ENCODE results near the gene CREG2. TPM values are rescaled to one million over a fixed set of nuclear protein-coding genes. Genes with fewer than 3 reads are reported as not detected.

Gene CREG2, protein sequence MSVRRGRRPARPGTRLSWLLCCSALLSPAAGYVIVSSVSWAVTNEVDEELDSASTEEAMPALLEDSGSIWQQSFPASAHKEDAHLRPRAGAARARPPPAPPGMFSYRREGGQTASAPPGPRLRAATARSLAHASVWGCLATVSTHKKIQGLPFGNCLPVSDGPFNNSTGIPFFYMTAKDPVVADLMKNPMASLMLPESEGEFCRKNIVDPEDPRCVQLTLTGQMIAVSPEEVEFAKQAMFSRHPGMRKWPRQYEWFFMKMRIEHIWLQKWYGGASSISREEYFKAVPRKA
- under 1 TPM; 0.32 to 0.81 (median 0.46) TPM for polyA plus RNA-seq (ENCODE audit: insufficient read depth in 1 of 5, insufficient read length in 5 of 5, low replicate concordance in 1 of 5)
- long read RNA-seq, donor 1, result 0 reads
- long read RNA-seq, donor 2, result 0 reads
- long read RNA-seq, donor 3, result 0 reads
- long read RNA-seq, donor 4, result 0 reads
- long read RNA-seq, donor 5, partial matches to known transcripts, result 0 of 1 reads
- long read RNA-seq, donor 5, other reads (novel, unspliced or antisense), result 0 of 1 reads
- long read RNA-seq, donor 6, result 0 reads
- long read RNA-seq, donor 7, result 0 reads
- long read RNA-seq, donor 8, result 0 reads

GRCh38 chr2:101387151-101387834 is at the start of gene CREG2:
Gene CREG2, minus strand, starts transcription at chr2:101387503. Its CDS starts 46 bp downstream, at chr2:101387457.
- peak; percentile 48 to 55 for DNase-seq

DNA sequence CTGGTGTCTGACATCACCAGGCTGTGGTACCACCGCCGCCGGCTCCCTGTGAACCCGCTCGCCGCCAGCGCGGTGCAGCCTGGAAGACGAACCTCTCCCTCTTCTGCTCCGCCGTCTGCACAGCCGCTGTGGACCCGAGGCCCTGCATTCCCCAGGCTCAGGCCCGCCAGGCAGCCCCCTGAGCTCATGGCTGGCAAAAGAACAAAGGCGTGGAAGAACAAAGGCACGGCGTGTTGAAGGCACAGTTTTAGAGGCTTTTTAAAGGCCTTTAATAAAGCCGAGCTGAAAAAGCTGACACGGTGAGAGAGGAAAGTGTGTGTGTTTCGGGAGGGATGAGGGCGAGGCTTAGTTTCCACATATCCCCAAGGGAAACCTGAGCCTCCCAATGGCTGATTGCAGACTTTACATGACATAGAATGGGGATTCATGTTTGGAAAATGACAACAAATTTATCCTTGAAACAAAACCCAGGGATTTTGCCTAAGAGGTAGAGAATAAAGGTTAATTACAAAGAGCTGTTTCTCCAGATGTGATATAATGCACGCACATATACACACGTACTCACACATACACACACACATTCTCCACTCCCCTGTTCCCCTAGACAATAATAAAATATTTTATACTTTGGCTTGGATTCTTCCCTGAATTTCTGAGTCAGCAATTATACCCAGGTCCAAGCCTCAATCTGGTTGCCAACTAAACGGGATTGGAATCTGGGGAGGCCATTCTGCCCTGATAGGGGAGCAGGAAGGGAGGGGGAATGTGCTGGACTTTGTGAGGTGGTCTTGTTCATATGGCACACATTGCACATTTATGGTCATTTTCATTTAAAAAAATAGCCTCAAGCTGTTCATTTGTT is 47.9 kb upstream of the CREG2 start:
- DNase-seq, result peak; percentile 25 to 28

DNA sequence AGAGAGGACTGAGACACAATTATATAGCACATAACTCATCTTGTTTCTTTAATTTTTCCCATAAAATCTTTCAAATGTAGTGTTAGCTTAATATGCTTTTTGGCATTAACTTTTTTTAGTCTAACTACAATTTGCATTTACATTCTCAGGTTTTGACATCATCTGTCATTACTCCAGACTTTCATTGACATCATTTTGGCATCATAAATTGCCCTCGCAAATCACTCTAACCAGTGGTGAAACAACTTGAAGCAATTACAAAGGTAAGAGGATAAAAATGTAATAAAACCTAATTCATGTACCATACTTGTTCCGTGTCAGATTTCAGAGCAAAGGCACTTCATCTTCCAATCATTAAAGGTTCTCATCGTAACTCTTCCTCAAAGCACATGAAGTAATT is 46.2 kb upstream of the CREG2 start:
- DNase-seq, result no peak

DNA sequence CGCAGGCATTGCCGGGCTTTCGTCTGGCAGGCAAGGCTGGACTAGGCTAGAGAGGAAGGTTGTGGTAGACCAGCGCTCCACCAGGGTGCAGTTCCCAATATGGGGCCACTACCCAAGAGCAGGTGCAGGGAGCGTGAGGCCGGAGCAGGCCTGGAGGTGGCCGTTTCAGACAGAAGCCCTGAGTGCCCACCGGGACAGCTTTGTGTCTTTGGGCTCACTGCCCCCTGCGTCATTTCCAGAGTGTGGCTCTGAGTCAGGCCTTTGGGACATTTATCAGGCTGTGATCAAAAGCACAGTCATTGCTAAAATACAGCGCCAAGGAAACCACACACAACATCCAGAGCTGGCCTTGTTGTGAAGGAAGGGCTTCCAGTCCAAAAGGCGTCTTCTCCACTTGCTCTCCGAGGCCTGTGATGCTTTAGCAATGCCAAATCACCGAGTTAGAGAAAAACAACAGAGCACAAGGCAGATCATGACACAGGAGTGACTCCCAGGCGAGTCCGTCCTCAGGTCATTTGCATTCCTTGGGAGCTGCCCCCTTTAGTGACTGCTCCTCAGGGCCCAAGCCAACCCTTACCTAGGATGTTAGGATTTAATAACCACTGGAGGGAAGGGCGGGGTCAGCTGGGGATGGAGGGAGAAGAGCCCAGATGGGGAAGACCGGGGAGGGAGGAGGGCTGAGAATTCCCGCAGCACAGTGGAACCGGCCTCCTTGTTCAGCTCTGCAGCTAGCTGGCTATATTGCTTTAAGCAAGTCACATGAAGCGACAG is 45.3 kb upstream of the CREG2 start:
- DNase-seq, result no peak

DNA sequence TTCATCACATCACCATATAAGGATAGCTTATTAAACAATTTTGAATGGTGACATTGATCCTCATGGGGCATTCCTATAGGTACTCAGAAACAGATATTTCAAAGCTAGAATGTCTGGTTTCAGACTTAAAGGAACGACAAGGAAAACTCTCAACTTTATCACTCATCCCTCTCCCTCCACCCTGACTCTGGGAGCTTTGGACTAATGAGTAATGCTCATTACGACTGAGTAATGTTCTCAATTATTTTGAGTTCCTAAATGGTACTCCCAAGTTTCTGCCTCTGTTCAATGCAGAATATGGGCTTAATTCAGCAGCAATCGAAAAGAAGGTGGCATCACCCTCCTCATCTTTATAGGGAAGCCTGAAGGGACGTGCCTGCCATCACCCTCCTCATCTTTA is 44.2 kb upstream of the CREG2 start:
- DNase-seq, result no peak

GRCh38 chr2:101430156-101430555 is 42.9 kb upstream of the CREG2 start:
- no peak for DNase-seq

- DNase-seq, result no peak
These were observed 42.1 kb upstream of the CREG2 start for GRCh38 chr2:101429453-101429852.

GRCh38 chr2:101428422-101429176 is 41.3 kb upstream of the CREG2 start:
- DNase-seq, result no peak

DNA sequence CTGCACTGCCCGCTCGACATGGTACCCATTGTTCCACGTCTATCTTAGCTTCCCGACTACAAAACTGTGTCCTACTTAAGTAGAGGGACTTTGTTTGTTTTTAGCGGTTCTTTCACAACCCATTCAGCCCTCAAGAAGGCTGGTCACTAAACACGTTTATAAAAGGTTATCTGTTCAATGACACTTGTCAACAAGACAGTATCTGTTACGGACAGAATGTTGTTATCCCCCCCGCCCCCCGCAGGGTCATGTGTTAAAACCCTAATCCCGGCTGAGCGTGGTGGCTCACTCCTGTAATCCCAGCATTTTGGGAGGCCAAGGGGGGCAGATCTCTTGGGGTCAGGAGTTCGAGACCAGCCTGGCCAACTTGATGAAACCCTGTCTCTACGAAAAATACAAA is 40.4 kb upstream of the CREG2 start:
- DNase-seq, result no peak

DNA sequence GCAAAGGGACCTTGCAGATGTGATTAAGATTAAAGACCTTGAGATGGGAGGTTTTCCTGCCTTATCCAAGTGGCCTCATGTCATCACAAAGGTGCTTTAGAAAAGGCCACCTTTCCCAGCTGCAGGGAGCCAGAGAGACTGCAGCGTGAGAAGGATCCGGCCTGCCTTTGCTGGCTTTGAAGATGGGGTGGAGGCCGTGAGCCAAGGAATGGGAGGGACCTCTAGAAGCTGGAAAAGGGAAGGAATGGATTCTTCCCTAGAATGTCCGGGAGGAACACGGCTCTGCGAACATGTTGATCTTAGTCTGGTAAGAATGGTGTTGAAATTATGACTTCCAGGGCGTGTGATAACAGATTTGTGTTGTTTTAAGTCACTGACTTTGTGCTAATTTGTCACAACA is 39.9 kb upstream of the CREG2 start:
- no peak for DNase-seq

- no peak for DNase-seq
These were observed 39.5 kb upstream of the CREG2 start for GRCh38 chr2:101426822-101427221.

GRCh38 chr2:101420623-101421022 is 33.3 kb upstream of the CREG2 start:
- DNase-seq, result no peak

GRCh38 chr2:101419096-101419663 is 31.9 kb upstream of the CREG2 start:
- DNase-seq, result peak; percentile 31 to 55

DNA sequence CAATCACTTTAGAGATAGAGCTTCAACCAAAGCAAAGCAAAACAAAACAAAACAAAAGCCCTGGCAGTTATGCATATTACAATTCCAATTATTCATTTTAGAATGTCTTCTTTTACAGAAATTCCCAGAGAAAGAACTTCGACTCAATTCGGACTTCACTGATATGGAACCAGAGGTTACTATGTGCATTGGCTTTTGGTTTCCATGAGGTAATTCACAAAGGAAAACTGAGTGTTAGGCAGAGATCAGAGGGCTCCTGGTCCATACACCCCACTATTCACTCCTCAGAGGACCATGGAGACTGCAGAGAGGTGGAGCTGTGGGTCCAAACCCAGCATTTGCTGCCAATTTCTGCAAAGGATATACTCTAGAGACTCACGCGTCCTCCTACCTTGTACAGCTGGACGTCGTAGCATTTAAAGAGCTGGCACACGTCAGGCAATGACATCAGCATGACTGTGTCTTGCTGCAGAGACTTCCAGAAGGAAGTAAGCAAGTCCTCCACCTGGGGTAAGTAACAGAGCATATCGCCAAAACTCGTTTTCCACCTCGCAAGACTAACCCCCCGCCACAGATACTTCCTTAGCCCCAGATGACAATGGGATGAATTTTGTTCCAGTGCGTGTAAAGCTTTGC is 31.3 kb upstream of the CREG2 start:
- no peak for DNase-seq

- no peak for DNase-seq
These were observed 29.3 kb upstream of the CREG2 start for GRCh38 chr2:101416609-101417008.

DNA sequence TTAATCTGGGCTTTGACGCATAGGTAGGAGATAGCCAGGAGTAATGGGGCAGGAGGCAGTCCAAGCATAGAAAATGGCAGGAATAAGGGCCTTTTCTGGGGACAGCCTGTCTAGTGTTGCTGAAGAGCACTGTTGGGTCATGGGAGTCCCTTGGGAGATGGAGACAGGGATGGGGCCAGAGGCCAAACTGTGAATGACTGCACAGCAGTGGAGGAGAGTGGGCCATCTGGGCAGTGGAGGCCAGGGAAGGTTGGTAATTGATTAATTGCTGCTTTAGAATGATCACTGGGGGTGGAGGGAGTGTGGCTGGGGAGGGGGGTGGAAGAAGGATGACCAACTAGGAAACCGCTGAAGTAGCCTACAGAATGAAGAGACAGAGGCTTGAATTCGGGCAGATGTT is 28.6 kb upstream of the CREG2 start:
- DNase-seq, result no peak

GRCh38 chr2:101415220-101415619 is 27.9 kb upstream of the CREG2 start:
- no peak for DNase-seq

DNA sequence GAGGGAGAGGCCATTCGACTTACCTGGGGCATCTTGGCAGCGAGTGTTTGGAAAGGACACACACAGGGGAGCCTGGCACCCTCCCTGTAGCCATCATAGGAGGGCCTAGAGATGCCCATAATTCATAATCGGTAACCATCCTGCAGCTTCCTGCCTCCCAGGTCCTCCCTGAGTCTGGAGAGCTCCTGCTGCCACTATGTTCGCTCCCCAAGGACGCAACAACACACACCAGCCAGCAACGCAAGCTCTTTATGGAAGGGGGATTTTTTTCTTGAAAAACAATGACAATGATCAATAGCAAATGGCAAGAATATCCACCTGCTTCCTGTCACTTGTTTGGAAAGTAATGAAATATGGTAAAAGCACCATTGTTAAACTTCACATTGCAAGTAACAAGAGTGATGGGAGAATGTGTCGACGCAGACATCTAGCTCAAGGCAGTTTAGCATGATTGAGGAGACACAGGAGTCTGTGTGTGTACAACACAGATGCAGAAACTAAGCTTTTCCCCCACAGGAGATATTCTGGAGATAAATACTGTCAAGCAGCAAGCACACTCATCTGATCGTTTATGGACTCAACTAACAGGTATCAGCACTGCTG is 24.9 kb upstream of the CREG2 start:
- no peak for DNase-seq

GRCh38 chr2:101410746-101411145 is 23.4 kb upstream of the CREG2 start:
- DNase-seq, result no peak
